GM13976 (cell line): ENCODE measurements around the gene TMEM156.
"Not testable (repeated sequence)": the region's sequence is repeated elsewhere in the genome, so short reads cannot be mapped to it uniquely, and the experiment has no call there.

ENCODE experiments used
- DNase-seq: peaks from one replicate; pipeline ENCODE4 v3.0.0; 2012; ENCODE audit warnings: low spot score
- in situ Hi-C: fragments of 300-500 bp; cut with MboI; formaldehyde crosslinking; loops from one replicate; pipeline ENCODE4 v1.12.0; 2022; ENCODE audit warnings: low sequenced_read_pairs, mixed read lengths, inconsistent platforms; ENCODE audit not compliant: unreplicated experiment
- TF ChIP-seq, protein P1 (sequence below): IDR thresholded peaks from 2 replicates; pipeline ENCODE4 v1.5.1; 2012; ENCODE audit warnings: borderline replicate concordance, mild to moderate bottlenecking; ENCODE audit not compliant: insufficient read depth; ENCODE audit errors: extremely low read depth, missing control alignments, control extremely low read depth

Gene TMEM156

DNA sequence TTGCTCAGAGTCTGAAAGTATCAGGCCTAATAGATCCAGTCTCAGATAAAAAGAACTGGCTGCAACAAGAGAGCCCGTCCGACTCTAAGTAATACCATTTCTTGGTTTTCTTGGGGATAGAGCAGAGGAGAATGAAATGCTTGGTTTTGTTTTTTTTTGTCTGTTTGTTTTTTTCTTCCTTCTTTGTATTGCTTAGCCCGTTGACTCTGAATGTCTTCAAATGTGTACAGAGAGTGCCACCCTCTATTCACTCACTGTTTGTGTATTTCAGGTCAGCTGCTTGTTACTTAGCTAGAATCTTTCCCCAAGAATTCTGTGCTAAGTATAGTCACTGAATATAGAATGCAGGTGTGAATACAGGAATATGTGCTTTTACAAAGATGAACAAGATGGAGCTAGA, 5.7 kb upstream of the TMEM156 start:
- TF ChIP-seq, protein P1, sequence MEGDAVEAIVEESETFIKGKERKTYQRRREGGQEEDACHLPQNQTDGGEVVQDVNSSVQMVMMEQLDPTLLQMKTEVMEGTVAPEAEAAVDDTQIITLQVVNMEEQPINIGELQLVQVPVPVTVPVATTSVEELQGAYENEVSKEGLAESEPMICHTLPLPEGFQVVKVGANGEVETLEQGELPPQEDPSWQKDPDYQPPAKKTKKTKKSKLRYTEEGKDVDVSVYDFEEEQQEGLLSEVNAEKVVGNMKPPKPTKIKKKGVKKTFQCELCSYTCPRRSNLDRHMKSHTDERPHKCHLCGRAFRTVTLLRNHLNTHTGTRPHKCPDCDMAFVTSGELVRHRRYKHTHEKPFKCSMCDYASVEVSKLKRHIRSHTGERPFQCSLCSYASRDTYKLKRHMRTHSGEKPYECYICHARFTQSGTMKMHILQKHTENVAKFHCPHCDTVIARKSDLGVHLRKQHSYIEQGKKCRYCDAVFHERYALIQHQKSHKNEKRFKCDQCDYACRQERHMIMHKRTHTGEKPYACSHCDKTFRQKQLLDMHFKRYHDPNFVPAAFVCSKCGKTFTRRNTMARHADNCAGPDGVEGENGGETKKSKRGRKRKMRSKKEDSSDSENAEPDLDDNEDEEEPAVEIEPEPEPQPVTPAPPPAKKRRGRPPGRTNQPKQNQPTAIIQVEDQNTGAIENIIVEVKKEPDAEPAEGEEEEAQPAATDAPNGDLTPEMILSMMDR: no peak
- DNase-seq: no peak
- in situ Hi-C loops: no loop called here

DNA sequence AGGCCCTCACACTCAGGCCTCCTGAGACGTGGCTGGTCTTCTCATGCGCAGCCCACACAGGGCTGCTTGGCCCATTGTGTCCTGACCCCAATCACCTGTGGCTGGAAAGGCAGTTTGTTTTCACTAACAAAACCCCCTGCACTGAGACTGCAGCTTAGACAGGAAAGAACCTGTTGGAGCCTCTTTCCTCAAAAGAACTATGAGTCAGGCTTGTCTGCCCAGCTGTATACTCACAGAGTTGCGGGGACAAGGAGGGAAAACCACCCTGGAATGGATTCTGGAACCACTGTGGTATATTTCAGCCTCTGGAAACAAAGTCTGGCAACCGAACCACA, 5.2 kb upstream of the TMEM156 start:
- no peak for DNase-seq
- in situ Hi-C loops: no loop called here
- TF ChIP-seq, protein P1: no peak

DNA sequence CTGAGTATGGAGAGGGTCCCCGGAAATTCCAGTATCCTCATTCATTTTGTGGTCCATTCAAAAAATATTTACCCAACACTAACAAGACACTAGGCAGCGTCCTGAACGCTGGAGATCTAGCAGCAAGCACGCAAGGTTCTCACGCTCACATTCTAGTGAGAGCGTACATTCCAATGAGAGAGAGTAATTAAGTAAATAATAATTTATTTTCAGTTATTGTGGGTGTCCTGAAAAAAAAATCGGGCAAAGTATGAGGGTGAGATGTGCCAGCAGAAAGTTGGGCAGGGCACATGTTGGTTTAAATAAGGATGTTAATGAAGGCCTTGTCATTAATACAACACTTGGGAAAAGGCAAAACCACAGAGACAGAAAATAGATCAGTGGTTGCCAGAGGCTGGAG, 4.0 kb upstream of the TMEM156 start:
- no peak for DNase-seq
- TF ChIP-seq, protein P1: no peak
- in situ Hi-C loops: no loop called here

DNA sequence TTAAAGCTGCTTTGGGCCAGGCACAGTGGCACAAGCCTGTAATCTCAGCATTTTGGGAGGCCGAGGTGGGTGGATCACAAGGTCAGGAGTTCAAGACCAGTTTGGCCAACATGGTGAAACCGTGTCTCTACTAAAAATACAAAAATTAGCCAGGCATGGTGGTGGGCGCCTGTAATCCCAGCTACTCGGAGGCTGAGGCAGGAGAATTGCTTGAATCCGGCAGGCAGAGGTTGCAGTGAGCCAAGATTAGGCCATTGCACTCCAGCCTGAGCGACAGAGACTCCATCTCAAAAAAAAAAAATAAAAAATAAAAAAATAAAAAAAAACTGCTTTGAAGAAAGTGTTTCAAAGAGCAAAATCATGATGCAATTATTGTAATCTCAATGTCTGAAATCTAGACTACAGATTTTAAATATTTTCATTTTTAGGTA, 604 bp downstream of the TMEM156 start:
- in situ Hi-C loops, DNase-seq: not testable (repeated sequence)

DNA sequence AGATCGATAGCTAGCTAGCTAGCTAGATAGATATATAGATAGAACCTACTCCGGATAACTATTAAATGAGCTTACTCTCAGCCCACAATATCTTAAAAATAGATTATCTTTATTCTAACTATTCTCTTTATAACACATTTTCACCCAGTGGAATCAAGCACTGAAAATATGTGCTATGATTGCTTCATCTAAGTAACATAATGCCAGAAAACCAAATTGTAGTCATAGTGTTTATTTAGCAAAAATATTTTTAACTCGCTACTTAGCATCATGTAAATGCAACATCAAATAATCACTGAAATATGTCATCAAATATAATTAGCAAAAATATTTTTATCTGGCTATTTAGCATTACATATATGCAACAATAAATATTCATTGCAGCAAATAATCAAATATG, 1.5 kb downstream of the TMEM156 start:
- DNase-seq: no peak
- in situ Hi-C loops: no loop called here
- TF ChIP-seq, protein P1: no peak

DNA sequence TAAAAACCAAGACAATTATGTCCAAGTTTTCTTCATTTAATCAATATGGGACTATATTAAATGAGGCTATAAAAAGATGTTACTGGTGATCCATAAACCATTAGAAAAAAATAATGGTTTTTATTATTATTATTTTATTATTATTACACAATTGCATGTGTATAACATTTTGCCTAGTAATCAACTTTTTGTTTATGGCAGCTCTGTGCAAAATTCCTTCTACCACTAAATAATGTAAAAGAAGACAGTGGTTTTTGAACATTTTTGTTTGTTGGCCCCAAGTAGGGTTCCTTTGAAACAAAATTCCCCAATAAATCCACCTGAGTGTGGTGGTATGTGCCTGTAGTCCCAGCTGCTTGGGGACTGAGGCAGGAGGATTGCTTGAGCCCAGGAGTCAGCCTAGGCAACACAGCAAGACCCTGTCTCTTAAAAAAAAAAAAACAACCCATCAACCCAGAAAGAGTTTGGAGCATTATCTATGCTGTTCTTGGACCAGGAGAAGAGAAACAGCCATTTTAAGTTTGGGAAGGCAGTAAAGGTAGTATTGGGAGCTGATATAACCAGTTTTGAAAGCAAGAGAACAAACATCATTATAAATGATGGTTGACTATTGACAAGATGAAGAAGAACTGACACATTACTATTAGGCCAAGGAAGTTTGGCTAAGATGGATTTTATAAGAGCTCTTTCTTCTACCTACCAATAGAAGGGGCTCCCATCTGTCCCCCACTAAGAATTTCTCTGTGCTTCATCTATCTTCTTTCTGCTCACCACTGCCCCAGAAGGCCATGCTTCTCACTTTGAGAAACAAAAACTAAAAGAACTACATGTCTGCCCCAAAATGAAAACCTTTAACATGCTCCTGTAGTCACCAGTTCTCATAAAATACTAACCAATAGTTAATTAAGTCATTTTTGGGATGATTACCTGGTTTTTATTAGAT, 2.2 kb downstream of the TMEM156 start:
- in situ Hi-C loops: no loop called here
- DNase-seq: no peak
- TF ChIP-seq, protein P1: peak; percentile 17

DNA sequence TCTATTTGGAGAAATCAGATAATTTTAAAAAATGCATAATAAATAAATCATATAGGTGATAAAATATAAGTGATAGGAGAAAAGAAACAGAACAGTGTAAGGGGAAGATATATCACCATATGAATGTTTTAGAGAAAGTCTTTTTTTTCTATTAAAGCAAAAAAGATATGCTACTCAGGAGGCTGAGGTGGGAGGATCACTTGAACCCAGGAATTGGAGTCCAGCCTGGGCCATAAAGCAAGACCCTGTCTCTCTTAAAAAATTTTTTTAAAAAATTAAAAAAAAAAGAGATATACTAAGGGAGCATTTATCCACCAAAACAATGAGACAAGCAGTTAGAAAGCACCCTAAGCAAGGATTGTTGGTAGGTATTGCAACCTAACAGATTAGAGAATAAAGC, 6.1 kb downstream of the TMEM156 start:
- DNase-seq: no peak
- in situ Hi-C loops: no loop called here
- TF ChIP-seq, protein P1: no peak
